SU-DHL-6 (cell line): ENCODE data around the gene CTNNB1.

Experiments
- H2AFZ ChIP-seq: fragments of 200-600 bp; sonication (generic); 2 replicates; pipeline ENCODE4 v1.6.1; 2014; ENCODE audit warnings: low read depth, mild to moderate bottlenecking, moderate library complexity, mixed read lengths, antibody characterized with exemption, low read length; ENCODE audit not compliant: severe bottlenecking
- H3F3A ChIP-seq: fragments of 200-600 bp; shearing (Covaris generic); 2 replicates; pipeline ENCODE4 v1.6.0; 2016; ENCODE audit warnings: antibody characterized with exemption, mild to moderate bottlenecking; ENCODE audit not compliant: insufficient read depth
- H3K27ac ChIP-seq: fragments of 200-600 bp; sonication (generic); 2 replicates; pipeline ENCODE4 v1.5.1; 2016; ENCODE audit warnings: low read depth, mild to moderate bottlenecking, low read length, moderate library complexity, mixed read lengths
- H3K27me3 ChIP-seq: fragments of 200-600 bp; sonication (generic), shearing (Covaris generic); 2 replicates; pipeline ENCODE4 v1.6.0; 2014; ENCODE audit warnings: mild to moderate bottlenecking, low read length
- H3K36me3 ChIP-seq: fragments of 200-600 bp; sonication (generic); 2 replicates; pipeline ENCODE4 v1.6.1; 2014; ENCODE audit warnings: mild to moderate bottlenecking, low read length, mixed read lengths
- H3K4me2 ChIP-seq: fragments of 300-600, 200-600 bp; shearing (Covaris generic), sonication (generic); 2 replicates; pipeline ENCODE4 v1.6.0; 2014; ENCODE audit warnings: low read length, low read depth, mild to moderate bottlenecking; ENCODE audit not compliant: poor library complexity, severe bottlenecking
- H3K4me3 ChIP-seq: fragments of 200-600 bp; sonication (generic); 2 replicates; pipeline ENCODE4 v1.5.1; 2014; ENCODE audit warnings: antibody characterized with exemption, low read length, mild to moderate bottlenecking, mixed read lengths; ENCODE audit not compliant: insufficient read depth, poor library complexity, severe bottlenecking
- H3K79me2 ChIP-seq: fragments of 200-600 bp; sonication (generic); 2 replicates; pipeline ENCODE4 v1.6.1; 2014; ENCODE audit warnings: mild to moderate bottlenecking, low read length, moderate library complexity; ENCODE audit not compliant: insufficient read depth
- H3K9ac ChIP-seq: fragments of 200-600 bp; sonication (generic); 2 replicates; pipeline ENCODE4 v1.7.0; 2014; ENCODE audit warnings: mild to moderate bottlenecking, low read length
- H3K9me2 ChIP-seq: fragments of 200-600 bp; sonication (generic); replicated peaks from 2 replicates; pipeline ENCODE4 v1.6.1; 2014; ENCODE audit warnings: low read length; ENCODE audit not compliant: insufficient read depth
- H3K9me3 ChIP-seq: fragments of 200-600 bp; sonication (generic); 2 replicates; pipeline ENCODE4 v1.6.1; 2014; ENCODE audit warnings: low read length, mixed read lengths; ENCODE audit not compliant: insufficient read depth
- H4K20me1 ChIP-seq: fragments of 200-600 bp; sonication (generic); 2 replicates; pipeline ENCODE4 v1.6.1; 2014; ENCODE audit warnings: low read depth, mild to moderate bottlenecking, antibody characterized with exemption, low read length, moderate library complexity, mixed read lengths
- CTCF ChIP-seq: fragments of 200-600 bp; sonication (generic); IDR thresholded peaks from one replicate; pipeline ENCODE4 v1.5.1; 2017; ENCODE audit warnings: antibody characterized with exemption, mild to moderate bottlenecking, low read length, moderate library complexity; ENCODE audit not compliant: insufficient read depth, poor library complexity, severe bottlenecking
- EZH2phosphoT487 ChIP-seq: fragments of 200-600 bp; sonication (generic), shearing (Covaris generic); conservative IDR thresholded peaks from 2 replicates; pipeline ENCODE4 v1.6.1; 2018; ENCODE audit warnings: mild to moderate bottlenecking, antibody characterized with exemption, low read length, moderate library complexity, mixed read lengths

Gene CTNNB1

GRCh38 chr3:41250825-41251224 is 51.5 kb downstream of the CTNNB1 start:
- H3K4me3 ChIP-seq, result no peak overlapping the region
- H3K9me2 ChIP-seq, result no peaks in the 10 kb centered on the region
- TF ChIP-seq EZH2phosphoT487, result no peak
- no peak for TF ChIP-seq CTCF
- H2AFZ ChIP-seq, result no peak overlapping the region
- H3K79me2 ChIP-seq, result no peaks in the 10 kb centered on the region
- no peak overlapping the region for H3K27ac ChIP-seq
- no peaks in the 10 kb centered on the region for H3K9me3 ChIP-seq
- no peaks in the 10 kb centered on the region for H4K20me1 ChIP-seq
- H3F3A ChIP-seq, result no peaks in the 10 kb centered on the region
- H3K36me3 ChIP-seq, result no peaks in the 10 kb centered on the region
- no peaks in the 10 kb centered on the region for H3K27me3 ChIP-seq
- no peak overlapping the region for H3K9ac ChIP-seq
- no peak overlapping the region for H3K4me2 ChIP-seq

- Histone ChIP-seq H4K20me1 (no peaks in the 10 kb centered on the region), H3K9me2 (no peaks in the 10 kb centered on the region), H3K4me2 (no peak overlapping the region), H3K27ac (no peak overlapping the region), H2AFZ (no peak overlapping the region), H3K9ac (no peak overlapping the region), H3K9me3 (no peaks in the 10 kb centered on the region), H3F3A (no peaks in the 10 kb centered on the region), H3K36me3 (no peaks in the 10 kb centered on the region), H3K4me3 (no peak overlapping the region), H3K27me3 (no peaks in the 10 kb centered on the region), H3K79me2 (no peaks in the 10 kb centered on the region)
- TF ChIP-seq CTCF (no peak), EZH2phosphoT487 (no peak)
Measured at GRCh38 chr3:41251593-41251992, 52.3 kb downstream of the CTNNB1 start.

GRCh38 chr3:41258239-41258800 is 59.0 kb downstream of the CTNNB1 start:
- no peaks in the 10 kb centered on the region for H3K36me3 ChIP-seq
- H3K4me3 ChIP-seq, result no peak overlapping the region
- no peak for TF ChIP-seq EZH2phosphoT487
- TF ChIP-seq CTCF, result no peak
- no peaks in the 10 kb centered on the region for H3F3A ChIP-seq
- H3K27me3 ChIP-seq, result no peaks in the 10 kb centered on the region
- H3K9me2 ChIP-seq, result no peaks in the 10 kb centered on the region
- no peaks in the 10 kb centered on the region for H3K79me2 ChIP-seq
- H3K27ac ChIP-seq, result no peak overlapping the region
- H3K9me3 ChIP-seq, result no peaks in the 10 kb centered on the region
- no peak overlapping the region for H3K9ac ChIP-seq
- no peaks in the 10 kb centered on the region for H4K20me1 ChIP-seq
- H3K4me2 ChIP-seq, result no peak overlapping the region
- H2AFZ ChIP-seq, result no peak overlapping the region
